ENCODE measurements around the gene MYH9. TPM values are rescaled to one million over a fixed set of nuclear protein-coding genes. Genes with fewer than 3 reads are reported as not detected.

Gene MYH9
- polyA plus RNA-seq, 1 of the 3 experiments (the other 2 are of a cell fraction), result 303 TPM

GRCh38 chr22:36299295-36299694 lies 88.5 kb downstream of the MYH9 start:
- Histone ChIP-seq H4K20me1 (ENCODE audit: insufficient read depth) (peaks cover 84% of the 10 kb centered on the region), H3K9me2 (no peaks in the 10 kb centered on the region), H3K27ac (ENCODE audit: low read depth in 2 of 2, low read length in 1 of 2) (0 out of 4 replicates have a peak overlapping the region, but pooled peaks of 1 of the 2 experiments have one; percentile 15), H3F3A (replicated peaks; ENCODE audit: insufficient read depth) (peaks cover 76% of the 10 kb centered on the region), H3K9ac (no peak overlapping the region), H2AFZ (ENCODE audit: low read depth) (no peak overlapping the region), H3K4me2 (no peak overlapping the region), H3K27me3 (ENCODE audit: insufficient read depth) (no peaks in the 10 kb centered on the region), H3K9me3 (no peaks in the 10 kb centered on the region), H3K36me3 (replicated peaks in 1 of 2; ENCODE audit: control insufficient read depth in 1 of 2, insufficient read depth in 2 of 2, low read length in 1 of 2) (peaks cover 92 to 93% of the 10 kb centered on the region in 2 experiments), H3K4me1 (ENCODE audit: control insufficient read depth in 1 of 2, insufficient read depth in 2 of 2, low read depth in 1 of 2, low read length in 1 of 2) (no peaks in the 10 kb centered on the region), H3K79me2 (ENCODE audit: insufficient read depth) (peaks cover 93% of the 10 kb centered on the region), H3K4me3 (ENCODE audit: low read depth in 2 of 2, low read length in 1 of 2) (no peak overlapping the region)
- no peak for DNase-seq
- 83% methylated on average over 7 of the region's 14 CpGs for WGBS (ENCODE audit: low lambda C conversion rate)
- ChIA-PET CTCF (interaction anchor here (0.7 to 13.6 kb wide), 6 partner anchors 9 to 171 kb away, joined by 3 to 329 read pairs (median 20); no protein-coding TSS in a partner anchor), POLR2A (interaction anchor here (2.3 kb wide), 1 partner anchor 172 kb away, joined by 10 read pairs; no protein-coding TSS in a partner anchor)
- no peak for TF ChIP-seq NRF1 (IDR thresholded peaks at IDR 0.05; ENCODE audit: low read depth, low read length)

DNA sequence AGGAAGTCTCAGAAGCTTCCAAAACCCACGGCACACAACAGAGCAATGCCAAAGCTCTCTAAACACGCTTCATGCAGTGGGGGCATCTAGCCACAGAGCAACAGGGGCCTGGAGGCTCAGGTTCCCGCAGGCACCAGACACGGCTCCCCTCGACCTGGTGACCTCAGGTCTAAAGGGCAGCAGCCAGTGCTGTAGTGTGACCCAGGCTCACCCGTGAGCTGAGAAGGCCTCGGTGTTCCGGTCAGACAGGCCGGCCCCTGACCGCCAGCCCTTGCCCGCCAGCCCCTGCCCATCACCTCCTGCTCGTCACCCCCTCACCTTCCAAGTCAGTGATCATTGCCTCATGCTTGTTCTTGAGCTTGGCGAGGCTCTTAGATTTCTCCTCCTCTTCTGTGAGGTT lies 89.2 kb downstream of the MYH9 start:
- ChIA-PET CTCF (interaction anchor here (0.7 to 13.6 kb wide), 5 partner anchors 14 to 172 kb away, joined by 3 to 329 read pairs (median 34); no protein-coding TSS in a partner anchor), POLR2A (no interaction called here)
- peak overlapping the region in 1 of 2 experiments; percentile 15; a peak in 2 of 4 replicates for H3K27ac ChIP-seq (ENCODE audit: low read depth in 2 of 2, low read length in 1 of 2)
- H3K4me2 ChIP-seq, result no peak overlapping the region
- H3F3A ChIP-seq (replicated peaks; ENCODE audit: insufficient read depth), result peaks cover 75% of the 10 kb centered on the region
- no peak for DNase-seq
- H3K9ac ChIP-seq, result no peak overlapping the region
- no peak overlapping the region for H3K4me3 ChIP-seq (ENCODE audit: low read depth in 2 of 2, low read length in 1 of 2)
- no peaks in the 10 kb centered on the region for H3K27me3 ChIP-seq (ENCODE audit: insufficient read depth)
- no peak overlapping the region for H2AFZ ChIP-seq (ENCODE audit: low read depth)
- peaks cover 82% of the 10 kb centered on the region for H4K20me1 ChIP-seq (ENCODE audit: insufficient read depth)
- no peaks in the 10 kb centered on the region for H3K9me2 ChIP-seq
- 93% methylated on average over 6 of the region's 13 CpGs for WGBS (ENCODE audit: low lambda C conversion rate)
- TF ChIP-seq EZH2phosphoT487 (IDR thresholded peaks at IDR 0.05; ENCODE audit: borderline replicate concordance, low read depth) (no peak), MAX (IDR thresholded peaks at IDR 0.05; ENCODE audit: low read depth) (no peak), SIN3A (IDR thresholded peaks at IDR 0.05; ENCODE audit: borderline replicate concordance, low read depth, low read length) (no peak), RXRA (IDR thresholded peaks at IDR 0.05; ENCODE audit: borderline replicate concordance, low read depth) (no peak)
- TF ChIP-seq, protein P1, sequence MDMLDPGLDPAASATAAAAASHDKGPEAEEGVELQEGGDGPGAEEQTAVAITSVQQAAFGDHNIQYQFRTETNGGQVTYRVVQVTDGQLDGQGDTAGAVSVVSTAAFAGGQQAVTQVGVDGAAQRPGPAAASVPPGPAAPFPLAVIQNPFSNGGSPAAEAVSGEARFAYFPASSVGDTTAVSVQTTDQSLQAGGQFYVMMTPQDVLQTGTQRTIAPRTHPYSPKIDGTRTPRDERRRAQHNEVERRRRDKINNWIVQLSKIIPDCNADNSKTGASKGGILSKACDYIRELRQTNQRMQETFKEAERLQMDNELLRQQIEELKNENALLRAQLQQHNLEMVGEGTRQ (IDR thresholded peaks at IDR 0.05; ENCODE audit: borderline replicate concordance, low read depth, low read length), result no peak
- H3K79me2 ChIP-seq (ENCODE audit: insufficient read depth), result peaks cover 93% of the 10 kb centered on the region
- peaks cover 93 to 94% of the 10 kb centered on the region in 2 experiments for H3K36me3 ChIP-seq (replicated peaks in 1 of 2; ENCODE audit: control insufficient read depth in 1 of 2, insufficient read depth in 2 of 2, low read length in 1 of 2)
- no peaks in the 10 kb centered on the region for H3K9me3 ChIP-seq
- no peaks in the 10 kb centered on the region for H3K4me1 ChIP-seq (ENCODE audit: control insufficient read depth in 1 of 2, insufficient read depth in 2 of 2, low read depth in 1 of 2, low read length in 1 of 2)

DNA sequence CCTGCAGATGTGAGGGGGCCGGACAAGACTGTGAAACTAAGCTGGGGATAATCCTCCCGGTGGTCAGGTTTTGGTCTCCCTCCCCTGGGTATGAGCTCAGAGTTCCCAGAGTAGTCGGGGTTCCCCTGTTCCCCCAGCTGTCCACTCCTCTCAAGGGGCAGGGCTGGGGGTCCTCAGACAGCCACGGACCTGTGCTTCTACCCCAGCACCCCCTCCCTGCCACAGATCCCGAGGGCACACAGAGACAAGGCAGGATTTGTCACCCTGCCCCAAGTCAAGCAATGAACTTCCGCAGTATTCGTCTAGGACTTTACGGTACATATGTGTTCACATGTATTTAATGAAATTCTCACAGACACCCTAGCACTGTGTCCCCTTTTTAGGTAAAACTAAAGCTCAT lies 89.6 kb downstream of the MYH9 start:
- Histone ChIP-seq H3K27me3 (ENCODE audit: insufficient read depth) (no peaks in the 10 kb centered on the region), H4K20me1 (ENCODE audit: insufficient read depth) (peaks cover 85% of the 10 kb centered on the region), H3F3A (replicated peaks; ENCODE audit: insufficient read depth) (peaks cover 75% of the 10 kb centered on the region), H3K9me3 (no peaks in the 10 kb centered on the region), H3K4me3 (ENCODE audit: low read depth in 2 of 2, low read length in 1 of 2) (no peak overlapping the region), H3K9ac (no peak overlapping the region), H3K79me2 (ENCODE audit: insufficient read depth) (peaks cover 91% of the 10 kb centered on the region), H3K36me3 (replicated peaks in 1 of 2; ENCODE audit: control insufficient read depth in 1 of 2, insufficient read depth in 2 of 2, low read length in 1 of 2) (peaks cover 94 to 98% of the 10 kb centered on the region in 2 experiments), H3K4me2 (no peak overlapping the region), H3K4me1 (ENCODE audit: control insufficient read depth in 1 of 2, insufficient read depth in 2 of 2, low read depth in 1 of 2, low read length in 1 of 2) (no peaks in the 10 kb centered on the region), H3K9me2 (no peaks in the 10 kb centered on the region), H2AFZ (ENCODE audit: low read depth) (no peak overlapping the region), H3K27ac (ENCODE audit: low read depth in 2 of 2, low read length in 1 of 2) (peak overlapping the region in 1 of 2 experiments; percentile 15; a peak in 2 of 4 replicates)
- no peak for DNase-seq
- ChIA-PET CTCF (interaction anchor here (9.3 to 13.6 kb wide), 2 partner anchors 13 to 172 kb away, joined by 113 to 329 read pairs; no protein-coding TSS in a partner anchor), POLR2A (no interaction called here)
- whole genome bisulfite sequencing (ENCODE audit: low lambda C conversion rate), result 100% methylated on average over 2 of the region's 8 CpGs
- no peak for TF ChIP-seq RFX5 (IDR thresholded peaks at IDR 0.05; ENCODE audit: low read length)
- TF ChIP-seq TAF1 (IDR thresholded peaks at IDR 0.05; ENCODE audit: borderline replicate concordance, low read depth, low read length), result no peak
- TF ChIP-seq, protein P1 (IDR thresholded peaks at IDR 0.05; ENCODE audit: borderline replicate concordance, low read depth, low read length), result no peak
- no peak for TF ChIP-seq NFIC (IDR thresholded peaks at IDR 0.05; ENCODE audit: borderline replicate concordance)
- TF ChIP-seq, protein P2, sequence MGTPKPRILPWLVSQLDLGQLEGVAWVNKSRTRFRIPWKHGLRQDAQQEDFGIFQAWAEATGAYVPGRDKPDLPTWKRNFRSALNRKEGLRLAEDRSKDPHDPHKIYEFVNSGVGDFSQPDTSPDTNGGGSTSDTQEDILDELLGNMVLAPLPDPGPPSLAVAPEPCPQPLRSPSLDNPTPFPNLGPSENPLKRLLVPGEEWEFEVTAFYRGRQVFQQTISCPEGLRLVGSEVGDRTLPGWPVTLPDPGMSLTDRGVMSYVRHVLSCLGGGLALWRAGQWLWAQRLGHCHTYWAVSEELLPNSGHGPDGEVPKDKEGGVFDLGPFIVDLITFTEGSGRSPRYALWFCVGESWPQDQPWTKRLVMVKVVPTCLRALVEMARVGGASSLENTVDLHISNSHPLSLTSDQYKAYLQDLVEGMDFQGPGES (IDR thresholded peaks at IDR 0.05; ENCODE audit: low read depth, low read length), result no peak
- TF ChIP-seq REST (IDR thresholded peaks at IDR 0.05; ENCODE audit: low read depth, low read length), result no peak
- no peak for TF ChIP-seq RCOR1 (IDR thresholded peaks at IDR 0.05; ENCODE audit: low read length)
- no peak for TF ChIP-seq TEAD4 (IDR thresholded peaks at IDR 0.05; ENCODE audit: borderline replicate concordance, insufficient read depth)
- TF ChIP-seq RXRA (IDR thresholded peaks at IDR 0.05; ENCODE audit: borderline replicate concordance, low read depth), result no peak

Measured in SK-N-SH (cell line).